ENCODE results near the gene ABCD3.
"Not testable (repeated sequence)": the region's sequence is repeated elsewhere in the genome, so short reads cannot be mapped to it uniquely, and the experiment has no call there.

Gene ABCD3

DNA sequence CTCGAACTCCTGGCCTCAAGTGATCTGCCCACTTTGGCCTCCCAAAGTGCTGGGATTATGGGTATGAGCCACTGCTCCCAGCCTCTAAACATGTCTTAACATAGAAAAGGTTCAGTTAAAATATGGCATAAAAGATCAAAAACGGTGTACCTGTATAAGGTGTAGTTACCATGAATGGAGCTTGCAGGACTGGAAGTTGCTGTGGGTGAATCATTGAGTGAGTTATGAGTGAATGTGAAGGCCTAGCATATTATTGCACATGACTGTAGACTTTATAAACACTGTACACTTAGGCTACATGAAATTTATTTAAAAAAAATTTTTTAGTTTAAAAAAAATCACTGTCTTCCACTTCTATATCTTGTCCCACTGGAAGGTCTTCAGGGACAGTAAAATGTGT is 15.7 kb downstream of the ABCD3 start:
- TF ChIP-seq, protein P1, sequence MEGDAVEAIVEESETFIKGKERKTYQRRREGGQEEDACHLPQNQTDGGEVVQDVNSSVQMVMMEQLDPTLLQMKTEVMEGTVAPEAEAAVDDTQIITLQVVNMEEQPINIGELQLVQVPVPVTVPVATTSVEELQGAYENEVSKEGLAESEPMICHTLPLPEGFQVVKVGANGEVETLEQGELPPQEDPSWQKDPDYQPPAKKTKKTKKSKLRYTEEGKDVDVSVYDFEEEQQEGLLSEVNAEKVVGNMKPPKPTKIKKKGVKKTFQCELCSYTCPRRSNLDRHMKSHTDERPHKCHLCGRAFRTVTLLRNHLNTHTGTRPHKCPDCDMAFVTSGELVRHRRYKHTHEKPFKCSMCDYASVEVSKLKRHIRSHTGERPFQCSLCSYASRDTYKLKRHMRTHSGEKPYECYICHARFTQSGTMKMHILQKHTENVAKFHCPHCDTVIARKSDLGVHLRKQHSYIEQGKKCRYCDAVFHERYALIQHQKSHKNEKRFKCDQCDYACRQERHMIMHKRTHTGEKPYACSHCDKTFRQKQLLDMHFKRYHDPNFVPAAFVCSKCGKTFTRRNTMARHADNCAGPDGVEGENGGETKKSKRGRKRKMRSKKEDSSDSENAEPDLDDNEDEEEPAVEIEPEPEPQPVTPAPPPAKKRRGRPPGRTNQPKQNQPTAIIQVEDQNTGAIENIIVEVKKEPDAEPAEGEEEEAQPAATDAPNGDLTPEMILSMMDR (IDR thresholded peaks at IDR 0.05; ENCODE audit: low read depth, low read length) = no peak

DNA sequence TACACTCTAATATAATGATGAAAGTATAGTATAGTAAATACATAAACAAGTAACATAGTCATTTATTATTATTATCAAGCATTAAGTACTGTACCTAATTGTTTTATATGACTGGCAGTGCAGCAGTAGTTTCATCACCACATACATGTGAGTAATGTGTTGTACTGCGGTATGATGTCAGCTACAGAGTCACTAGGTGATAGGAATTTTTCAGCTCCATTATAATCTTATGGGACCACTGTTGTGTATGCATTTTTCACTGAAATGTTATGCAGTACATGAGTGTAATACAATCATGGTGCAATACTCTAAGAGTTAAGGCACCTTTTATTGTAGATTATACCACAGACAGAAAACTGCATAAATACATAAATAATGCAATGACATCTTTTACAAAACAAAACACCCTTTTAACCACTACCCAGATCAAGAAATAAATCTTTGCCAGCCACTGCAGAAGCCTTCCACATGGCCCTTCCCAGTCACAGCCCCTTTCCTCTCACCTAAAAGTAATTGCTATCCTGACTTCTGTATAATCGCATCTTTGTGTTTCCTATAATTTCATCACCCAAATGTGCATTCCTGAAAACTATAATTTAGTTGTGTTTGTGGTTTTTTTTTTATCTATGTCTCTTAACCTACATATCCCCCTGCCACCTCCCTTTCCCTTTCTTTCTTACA is 16.3 kb downstream of the ABCD3 start:
- DNase-seq (ENCODE audit: extremely low read depth, low read depth) = no peak
- TF ChIP-seq, protein P1 (IDR thresholded peaks at IDR 0.05; ENCODE audit: low read depth, low read length) = no peak

More for the DNA sequence above, 15.7 kb downstream of the ABCD3 start:
- DNase-seq (ENCODE audit: extremely low read depth, low read depth) = no peak

DNA sequence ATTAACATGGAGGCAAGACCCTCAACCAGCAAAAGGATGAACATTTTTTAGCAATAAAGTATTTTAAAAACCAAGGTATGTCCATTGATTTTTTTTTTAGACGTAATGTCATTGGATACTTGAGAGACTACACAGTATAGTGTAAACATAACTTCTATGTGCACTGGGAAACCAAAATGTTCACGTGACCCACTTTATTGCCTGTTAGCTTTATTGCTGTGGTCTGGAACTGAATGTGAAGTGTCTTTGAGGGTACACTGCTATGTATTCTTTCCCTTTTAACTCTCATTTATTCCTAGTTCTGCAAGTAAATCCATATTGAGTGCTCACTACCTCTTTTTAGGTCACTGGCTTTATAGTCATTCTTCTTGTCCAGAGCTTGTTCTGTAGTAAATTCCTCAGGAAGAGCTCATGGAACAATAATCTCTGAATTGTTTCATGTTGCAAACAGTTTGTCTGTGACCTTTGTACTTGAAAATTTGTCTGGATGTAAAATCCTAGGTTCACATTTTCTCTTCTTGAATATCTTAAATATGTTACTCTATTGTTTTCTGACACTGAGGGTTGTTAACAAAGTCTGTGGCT is 20.6 kb downstream of the ABCD3 start:
- TF ChIP-seq, protein P1 (IDR thresholded peaks at IDR 0.05; ENCODE audit: low read depth, low read length) = no peak
- no peak for DNase-seq (ENCODE audit: extremely low read depth, low read depth)

DNA sequence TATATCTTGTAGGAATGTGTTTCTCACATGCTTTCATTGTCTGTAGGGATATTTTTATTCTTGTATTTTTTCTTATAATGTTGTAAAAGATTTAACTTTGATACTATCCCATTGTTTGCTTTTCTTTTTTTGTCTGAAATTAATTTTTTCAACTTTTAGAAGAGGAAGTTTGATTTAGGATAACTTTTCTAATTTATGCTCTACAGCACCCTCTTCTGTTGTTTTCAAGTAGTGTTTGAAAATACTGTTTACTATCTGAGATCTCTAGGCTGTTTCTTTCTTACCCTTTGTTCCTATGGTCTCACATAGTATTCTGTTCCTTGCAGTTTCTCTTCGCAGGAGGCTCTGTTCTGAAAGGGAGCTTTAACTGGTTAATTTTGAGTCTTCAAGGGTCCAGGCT is 21.9 kb downstream of the ABCD3 start:
- DNase-seq (ENCODE audit: extremely low read depth, low read depth) = no peak

DNA sequence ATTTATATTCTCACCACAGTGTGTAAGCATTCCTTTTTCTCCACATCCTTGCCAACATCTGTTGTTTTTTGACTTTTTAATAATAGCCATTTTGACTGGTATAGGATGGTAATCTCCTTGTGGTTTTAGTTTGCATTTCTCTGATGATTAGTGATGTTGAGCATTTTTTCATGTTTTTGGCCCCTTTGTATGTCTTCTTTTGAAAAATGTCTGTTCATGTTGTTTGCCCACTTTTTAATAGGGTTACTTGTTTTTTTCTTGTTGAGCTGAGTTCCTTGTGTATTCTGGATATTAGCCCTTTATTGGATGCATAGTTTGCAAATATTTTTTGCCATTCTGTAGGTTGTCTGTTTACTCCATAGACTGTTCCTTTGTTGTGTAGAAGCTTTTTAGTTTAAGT is 24.9 kb downstream of the ABCD3 start:
- DNase-seq (ENCODE audit: extremely low read depth, low read depth) = not testable (repeated sequence)

More for the DNA sequence above, 21.9 kb downstream of the ABCD3 start:
- TF ChIP-seq, protein P1 (IDR thresholded peaks at IDR 0.05; ENCODE audit: low read depth, low read length) = no peak

DNA sequence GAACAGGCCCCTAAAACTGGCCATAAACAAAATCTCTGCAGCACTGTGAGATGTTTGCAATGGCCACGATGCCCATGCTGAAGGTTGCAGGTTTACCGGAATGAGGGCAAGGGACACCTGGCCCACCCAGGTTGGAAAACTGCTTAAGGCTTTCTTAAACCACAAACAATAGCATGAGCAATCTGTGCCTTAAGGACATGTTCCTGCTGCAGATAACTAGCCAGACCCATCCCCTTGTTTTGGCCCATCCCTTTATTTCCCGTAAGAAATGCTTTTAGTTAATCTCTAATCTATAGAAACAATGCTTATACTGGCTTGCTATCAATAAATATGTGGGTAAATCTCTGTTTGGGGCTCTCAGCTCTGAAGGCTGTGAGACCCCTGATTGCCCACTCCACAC is 26.6 kb downstream of the ABCD3 start:
- not testable (repeated sequence) for DNase-seq (ENCODE audit: extremely low read depth, low read depth)

DNA sequence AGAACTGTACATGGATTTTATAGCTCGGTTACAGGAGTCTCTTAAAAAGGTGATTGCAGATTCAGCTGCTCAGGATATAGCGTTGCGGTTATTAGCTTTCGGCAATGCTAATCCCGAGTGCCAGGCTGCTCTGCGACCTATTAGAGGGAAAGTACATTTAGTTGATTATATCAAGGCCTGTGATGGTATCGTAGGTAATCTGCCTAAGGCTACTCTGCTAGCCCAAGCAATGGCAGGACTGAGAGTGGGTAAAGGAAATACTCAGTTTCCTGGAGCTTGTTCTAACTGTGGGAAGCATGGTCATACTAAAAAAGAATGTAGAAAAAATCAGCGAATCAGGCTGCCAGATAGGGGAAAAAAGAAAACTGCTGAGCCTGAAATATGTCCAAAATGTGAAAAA is 27.5 kb downstream of the ABCD3 start:
- DNase-seq (ENCODE audit: extremely low read depth, low read depth) = not testable (repeated sequence)

DNA sequence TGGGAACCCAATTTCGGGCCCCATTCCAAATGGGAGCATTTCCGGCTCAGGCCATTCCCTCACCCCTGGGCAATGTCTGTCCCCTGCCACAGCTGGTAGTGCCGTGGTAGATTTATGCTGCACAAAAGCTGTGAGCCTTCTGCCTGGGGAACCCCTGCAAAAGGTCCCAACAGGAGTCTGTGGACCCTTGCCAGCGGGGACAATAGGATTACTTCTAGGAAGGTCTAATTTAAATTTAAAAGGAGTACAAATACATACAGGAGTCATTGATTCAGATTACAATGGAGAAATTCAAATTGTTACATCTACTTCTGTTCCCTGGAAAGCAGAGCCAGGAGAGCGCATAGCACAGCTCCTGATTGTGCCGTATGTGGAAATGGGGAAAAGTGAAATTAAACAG is 28.0 kb downstream of the ABCD3 start:
- DNase-seq (ENCODE audit: extremely low read depth, low read depth) = not testable (repeated sequence)

DNA sequence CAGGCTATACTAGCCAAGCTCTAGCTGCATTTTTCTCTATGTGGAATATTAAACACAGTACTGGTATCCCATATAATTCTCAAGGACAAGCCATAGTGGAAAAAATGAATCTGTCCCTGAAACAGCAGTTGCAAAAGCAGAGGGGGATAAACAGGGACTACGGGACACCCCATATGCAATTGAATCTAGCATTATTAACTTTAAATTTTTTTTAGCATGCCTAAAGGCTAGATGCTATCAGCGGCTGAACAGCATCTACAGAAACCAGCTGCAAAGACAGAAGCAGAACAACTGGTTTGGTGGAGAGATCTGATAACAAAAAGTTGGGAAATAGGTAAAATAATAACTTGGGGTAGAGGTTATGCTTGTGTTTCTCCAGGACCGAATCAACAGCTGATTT is 30.6 kb downstream of the ABCD3 start:
- DNase-seq (ENCODE audit: extremely low read depth, low read depth) = not testable (repeated sequence)

DNA sequence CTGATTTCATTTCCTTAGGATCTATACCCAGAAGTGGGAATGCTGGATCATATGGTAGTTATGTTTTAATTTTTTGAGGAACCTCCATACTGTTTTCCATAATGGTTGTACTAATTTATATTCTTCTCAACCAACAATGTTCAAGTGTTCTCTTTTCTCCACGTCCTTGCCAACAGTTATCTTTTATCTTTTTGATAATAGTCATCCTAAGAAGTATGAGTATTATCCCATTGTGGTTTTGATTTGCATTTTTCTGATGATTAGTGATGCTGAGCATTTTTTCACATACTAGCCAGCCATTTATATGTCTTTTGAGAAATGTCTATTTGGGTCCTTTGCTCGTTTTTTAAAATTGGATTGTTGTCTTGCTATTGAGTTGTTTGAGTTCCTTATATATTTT is 38.5 kb downstream of the ABCD3 start:
- no peak for DNase-seq (ENCODE audit: extremely low read depth, low read depth)
- TF ChIP-seq, protein P1 (IDR thresholded peaks at IDR 0.05; ENCODE audit: low read depth, low read length) = no peak
